Neural progenitor cell (in vitro differentiated cells): Measurements from ENCODE around the gene STARD8. TPM values are rescaled to one million over a fixed set of nuclear protein-coding genes. Genes with fewer than 3 reads are reported as not detected.

Experiments
- DNase-seq: peaks from one replicate; pipeline ENCODE4 v3.0.0-alpha.2; 2016; ENCODE audit warnings: low spot score
- H2AFZ ChIP-seq: fragments of 200-600 bp; sonication (generic); replicated peaks from 2 replicates; pipeline ENCODE4 v1.6.1; 2016; ENCODE audit warnings: antibody characterized with exemption
- H3F3A ChIP-seq: fragments of 200-600 bp; sonication (generic); 2 replicates; pipeline ENCODE4 v1.6.1; 2016; ENCODE audit warnings: antibody characterized with exemption, low read depth
- H3K27ac ChIP-seq: fragments of 200-600 bp; sonication (generic); 2 replicates; pipeline ENCODE4 v1.5.1; 2016; ENCODE audit warnings: mild to moderate bottlenecking
- H3K27me3 ChIP-seq: fragments of 200-600 bp; sonication (generic); 2 replicates; pipeline ENCODE4 v1.6.1; 2016; ENCODE audit warnings: mild to moderate bottlenecking, moderate library complexity
- H3K36me3 ChIP-seq: fragments of 200-600 bp; sonication (generic); 2 replicates; pipeline ENCODE4 v1.5.1; 2016
- H3K4me1 ChIP-seq: fragments of 200-600 bp; sonication (generic); 2 replicates; pipeline ENCODE4 v1.6.1; 2016; ENCODE audit warnings: mixed run types
- H3K4me2 ChIP-seq: fragments of 200-600 bp; sonication (generic); 2 replicates; pipeline ENCODE4 v1.6.1; 2016
- H3K4me3 ChIP-seq: fragments of 200-600 bp; sonication (generic); 2 replicates; pipeline ENCODE4 v1.5.1; 2016
- H3K79me2 ChIP-seq: fragments of 200-600 bp; sonication (generic); 2 replicates; pipeline ENCODE4 v1.6.1; 2016; ENCODE audit warnings: low read depth
- H3K9ac ChIP-seq: fragments of 200-600 bp; sonication (generic); 2 replicates; pipeline ENCODE4 v1.6.1; 2016
- H3K9me3 ChIP-seq: fragments of 200-600 bp; sonication (generic); 2 replicates; pipeline ENCODE4 v1.5.1; 2016; ENCODE audit warnings: low read depth
- H4K20me1 ChIP-seq: fragments of 200-600 bp; sonication (generic); 2 replicates; pipeline ENCODE4 v1.6.1; 2016; ENCODE audit warnings: low read depth
- H3K27ac Mint-ChIP-seq: 3 replicates; pipeline ENCODE4 v1.8.0; 2021; ENCODE audit warnings: mixed read lengths
- H3K27me3 Mint-ChIP-seq: 2 replicates; pipeline ENCODE4 v1.8.0; 2022; ENCODE audit warnings: low read depth, mild to moderate bottlenecking, inconsistent platforms, moderate library complexity, mixed read lengths; ENCODE audit not compliant: insufficient read depth
- H3K36me3 Mint-ChIP-seq: 3 replicates; pipeline ENCODE4 v1.8.0; 2021; ENCODE audit warnings: mixed read lengths
- H3K4me1 Mint-ChIP-seq: 3 replicates; pipeline ENCODE4 v1.8.0; 2021; ENCODE audit warnings: mixed read lengths
- H3K4me3 Mint-ChIP-seq: 3 replicates; pipeline ENCODE4 v1.8.0; 2021; ENCODE audit warnings: mild to moderate bottlenecking, moderate library complexity, mixed read lengths
- H3K9me3 Mint-ChIP-seq: 3 replicates; pipeline ENCODE4 v1.8.0; 2020; ENCODE audit warnings: mixed read lengths
- EZH2 ChIP-seq: fragments of 200-600 bp; sonication (generic); IDR thresholded peaks from 2 replicates; pipeline ENCODE4 v1.6.1; 2017; ENCODE audit warnings: antibody characterized with exemption, mild to moderate bottlenecking, moderate library complexity
- EZH2phosphoT487 ChIP-seq: fragments of 200-600 bp; sonication (generic); IDR thresholded peaks from 2 replicates; pipeline ENCODE4 v1.6.1; 2017; ENCODE audit warnings: antibody characterized with exemption
- total RNA-seq: library from RNA; depleted of rRNA; stranded (reverse); fragments of >200 nt; gene quantifications from 2 replicates; pipeline ENCODE4 v1.2.3, GENCODE V29; 2015; ENCODE audit warnings: low replicate concordance
- TF ChIP-seq, protein P1 (sequence below): fragments of 200-600 bp; sonication (generic); IDR thresholded peaks from 2 replicates; pipeline ENCODE4 v1.5.1; 2017; ENCODE audit warnings: antibody characterized with exemption, mild to moderate bottlenecking

Gene STARD8
- total RNA-seq, 1 donor from 2014 or later, result 0.82 TPM

DNA sequence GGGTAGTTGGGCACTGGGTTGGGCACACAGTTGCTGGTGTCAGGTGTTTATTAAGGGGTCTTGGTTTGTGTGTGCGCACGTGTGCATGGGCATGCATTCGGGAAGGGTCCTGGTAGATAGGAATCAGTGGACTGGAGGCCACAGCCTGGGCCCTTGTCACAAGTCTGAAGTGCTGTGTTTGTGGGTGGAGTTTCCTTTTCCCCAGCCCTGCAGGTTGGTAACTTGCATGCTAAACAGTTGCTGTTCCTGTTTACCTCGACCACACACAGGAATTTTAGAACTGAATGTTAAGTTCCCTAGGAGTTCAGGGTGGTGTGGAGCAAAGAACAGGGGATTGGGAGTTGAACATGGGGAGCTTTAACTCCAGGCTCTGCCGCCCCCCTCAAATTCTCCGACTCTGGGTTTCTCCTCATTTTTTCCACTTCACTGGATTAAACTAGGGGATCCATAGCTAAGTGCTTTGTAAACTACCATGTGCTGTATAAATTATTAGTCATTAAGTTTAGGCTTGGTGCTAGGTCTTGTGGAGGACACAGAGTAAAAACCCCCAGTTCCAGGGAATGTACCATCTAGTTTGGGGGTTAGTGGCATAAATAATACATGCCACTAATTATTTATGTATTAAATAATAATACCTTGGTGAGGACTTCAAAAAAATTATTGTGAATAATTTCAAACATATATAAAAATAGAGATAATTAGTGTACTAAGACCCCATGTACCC lies 49.0 kb downstream of the STARD8 start:
- no peaks in the 10 kb centered on the region for H3K4me1 ChIP-seq
- Mint-ChIP-seq H3K4me3 (no peak overlapping the region), H3K9me3 (peaks cover 5% of the 10 kb centered on the region), H3K27ac (no peak overlapping the region), H3K27me3 (peaks cover 14% of the 10 kb centered on the region), H3K36me3 (no peaks in the 10 kb centered on the region), H3K4me1 (peaks cover 10% of the 10 kb centered on the region)
- no peak overlapping the region for H3K4me2 ChIP-seq
- H3K27me3 ChIP-seq, result peaks cover 44% of the 10 kb centered on the region
- H3K9me3 ChIP-seq, result no peaks in the 10 kb centered on the region
- H3K36me3 ChIP-seq, result no peaks in the 10 kb centered on the region
- TF ChIP-seq EZH2phosphoT487 (no peak), EZH2 (no peak)
- TF ChIP-seq, protein P1, sequence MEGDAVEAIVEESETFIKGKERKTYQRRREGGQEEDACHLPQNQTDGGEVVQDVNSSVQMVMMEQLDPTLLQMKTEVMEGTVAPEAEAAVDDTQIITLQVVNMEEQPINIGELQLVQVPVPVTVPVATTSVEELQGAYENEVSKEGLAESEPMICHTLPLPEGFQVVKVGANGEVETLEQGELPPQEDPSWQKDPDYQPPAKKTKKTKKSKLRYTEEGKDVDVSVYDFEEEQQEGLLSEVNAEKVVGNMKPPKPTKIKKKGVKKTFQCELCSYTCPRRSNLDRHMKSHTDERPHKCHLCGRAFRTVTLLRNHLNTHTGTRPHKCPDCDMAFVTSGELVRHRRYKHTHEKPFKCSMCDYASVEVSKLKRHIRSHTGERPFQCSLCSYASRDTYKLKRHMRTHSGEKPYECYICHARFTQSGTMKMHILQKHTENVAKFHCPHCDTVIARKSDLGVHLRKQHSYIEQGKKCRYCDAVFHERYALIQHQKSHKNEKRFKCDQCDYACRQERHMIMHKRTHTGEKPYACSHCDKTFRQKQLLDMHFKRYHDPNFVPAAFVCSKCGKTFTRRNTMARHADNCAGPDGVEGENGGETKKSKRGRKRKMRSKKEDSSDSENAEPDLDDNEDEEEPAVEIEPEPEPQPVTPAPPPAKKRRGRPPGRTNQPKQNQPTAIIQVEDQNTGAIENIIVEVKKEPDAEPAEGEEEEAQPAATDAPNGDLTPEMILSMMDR, result no peak
- H3K27ac ChIP-seq, result no peak overlapping the region
- H3K9ac ChIP-seq, result no peak overlapping the region
- H4K20me1 ChIP-seq, result no peaks in the 10 kb centered on the region
- H3K79me2 ChIP-seq, result no peaks in the 10 kb centered on the region
- no peaks in the 10 kb centered on the region for H3F3A ChIP-seq
- no peak overlapping the region for H3K4me3 ChIP-seq
- DNase-seq, result no peak
- H2AFZ ChIP-seq, result no peak overlapping the region

DNA sequence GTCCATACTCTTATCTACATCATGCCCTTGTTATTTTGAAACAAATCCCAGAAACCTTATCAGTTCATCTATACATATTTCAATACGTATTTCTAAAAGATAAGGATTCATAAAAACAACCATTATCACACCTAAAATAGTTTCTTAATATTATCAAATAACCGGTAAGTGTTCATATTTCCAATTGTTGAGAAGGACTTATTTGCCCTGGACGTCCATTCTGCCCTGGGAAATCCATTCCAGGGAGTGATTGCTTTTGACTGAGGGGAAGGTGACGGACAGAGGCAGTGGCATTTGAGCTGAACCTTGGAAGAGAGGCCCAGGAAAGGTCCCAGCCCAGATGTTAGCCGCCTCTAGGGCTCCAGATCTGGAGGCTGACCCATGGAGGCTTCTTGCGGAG lies 49.6 kb downstream of the STARD8 start:
- peaks cover 14% of the 10 kb centered on the region for H3K27me3 Mint-ChIP-seq
- Histone ChIP-seq H3K4me1 (no peaks in the 10 kb centered on the region), H3K36me3 (no peaks in the 10 kb centered on the region), H3K4me2 (no peak overlapping the region), H3K9me3 (no peaks in the 10 kb centered on the region), H3K27me3 (peaks cover 38% of the 10 kb centered on the region), H2AFZ (no peak overlapping the region), H3K9ac (no peak overlapping the region), H4K20me1 (no peaks in the 10 kb centered on the region), H3K4me3 (no peak overlapping the region), H3F3A (no peaks in the 10 kb centered on the region), H3K27ac (no peak overlapping the region), H3K79me2 (no peaks in the 10 kb centered on the region)
- H3K36me3 Mint-ChIP-seq, result no peaks in the 10 kb centered on the region
- H3K27ac Mint-ChIP-seq, result no peak overlapping the region
- H3K4me1 Mint-ChIP-seq, result peaks cover 10% of the 10 kb centered on the region
- TF ChIP-seq EZH2 (no peak), EZH2phosphoT487 (no peak)
- TF ChIP-seq, protein P1, result no peak
- peaks cover 5% of the 10 kb centered on the region for H3K9me3 Mint-ChIP-seq
- no peak for DNase-seq
- no peak overlapping the region for H3K4me3 Mint-ChIP-seq

DNA sequence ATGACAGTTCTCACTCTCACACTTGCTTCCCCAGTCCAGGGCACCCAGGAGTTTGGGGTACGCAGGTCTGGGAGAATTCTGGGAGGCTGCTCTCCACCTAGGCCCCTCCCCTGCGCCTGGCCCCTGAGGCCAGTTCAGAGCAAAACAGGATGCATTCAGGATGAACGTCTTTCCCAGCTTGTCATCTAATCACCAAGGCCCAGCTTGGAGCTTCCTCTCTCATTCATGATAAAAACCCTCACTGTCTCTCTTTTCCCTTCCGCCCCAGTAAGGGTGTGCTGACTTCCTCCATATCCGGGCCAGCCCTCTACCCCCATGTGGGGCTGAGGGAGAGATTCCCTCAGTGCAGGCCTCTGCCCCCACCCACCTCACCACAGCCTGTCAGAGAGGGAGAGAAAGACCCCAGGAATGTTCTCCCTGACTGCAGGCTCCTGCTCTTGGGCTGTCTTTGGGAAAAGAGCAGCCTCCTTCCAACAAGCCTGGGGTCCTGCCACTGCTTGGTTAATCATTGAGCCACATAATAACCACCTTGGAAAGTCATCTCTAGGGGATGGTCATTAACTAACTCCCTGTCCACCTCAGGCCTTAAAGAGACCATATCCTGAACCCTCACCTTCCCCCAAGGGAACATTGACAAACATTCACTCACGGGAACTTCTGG lies 50.1 kb downstream of the STARD8 start:
- H3K4me3 Mint-ChIP-seq, result no peak overlapping the region
- H3K36me3 ChIP-seq, result no peaks in the 10 kb centered on the region
- H3K36me3 Mint-ChIP-seq, result no peaks in the 10 kb centered on the region
- no peaks in the 10 kb centered on the region for H4K20me1 ChIP-seq
- H2AFZ ChIP-seq, result no peak overlapping the region
- H3K27ac ChIP-seq, result no peak overlapping the region
- H3K4me2 ChIP-seq, result no peak overlapping the region
- DNase-seq, result no peak
- no peaks in the 10 kb centered on the region for H3K9me3 ChIP-seq
- no peaks in the 10 kb centered on the region for H3K79me2 ChIP-seq
- H3K4me3 ChIP-seq, result no peak overlapping the region
- H3K27me3 Mint-ChIP-seq, result peaks cover 9% of the 10 kb centered on the region
- TF ChIP-seq, protein P1, result no peak
- TF ChIP-seq EZH2phosphoT487 (no peak), EZH2 (no peak)
- H3K9ac ChIP-seq, result no peak overlapping the region
- peaks cover 2% of the 10 kb centered on the region for H3K9me3 Mint-ChIP-seq
- peaks cover 32% of the 10 kb centered on the region for H3K27me3 ChIP-seq
- H3F3A ChIP-seq, result no peaks in the 10 kb centered on the region
- peaks cover 10% of the 10 kb centered on the region for H3K4me1 Mint-ChIP-seq
- no peak overlapping the region for H3K27ac Mint-ChIP-seq
- no peaks in the 10 kb centered on the region for H3K4me1 ChIP-seq
